Activated CD4-positive, alpha-beta T cell treated with anti-CD3 and anti-CD28 coated beads, Interleukin-2, amount 50 U/mL, for 48 hours (primary cell): ENCODE measurements around the gene KIF2A.

Source experiments
- DNase-seq, 2 experiments: peaks; one replicate each; pipeline ENCODE4 v3.0.0-alpha.2; 2020

KIF2A gene

DNA sequence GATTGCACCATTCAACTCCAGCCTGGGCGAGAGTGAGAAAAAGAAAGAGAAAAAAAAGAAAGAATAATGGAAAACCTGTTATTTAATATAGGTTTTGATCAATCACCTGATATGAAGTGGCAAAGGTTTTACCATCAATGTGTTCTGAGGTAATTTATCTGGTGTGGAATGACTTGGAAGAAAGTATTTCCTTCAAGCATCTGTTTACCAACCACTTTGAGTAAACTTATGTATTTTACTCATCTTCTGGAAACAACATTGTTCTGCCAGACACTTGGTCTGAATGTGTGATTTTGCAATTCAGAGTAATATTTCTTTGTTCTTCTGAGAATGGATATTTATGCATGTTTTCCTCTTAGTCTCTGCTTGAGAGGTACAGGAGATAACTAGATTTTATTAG, 24.3 kb downstream of the KIF2A start:
- DNase-seq: no peak

- no peak for DNase-seq
Observed at GRCh38 chr5:62331921-62332320, 25.9 kb downstream of the KIF2A start.

DNA sequence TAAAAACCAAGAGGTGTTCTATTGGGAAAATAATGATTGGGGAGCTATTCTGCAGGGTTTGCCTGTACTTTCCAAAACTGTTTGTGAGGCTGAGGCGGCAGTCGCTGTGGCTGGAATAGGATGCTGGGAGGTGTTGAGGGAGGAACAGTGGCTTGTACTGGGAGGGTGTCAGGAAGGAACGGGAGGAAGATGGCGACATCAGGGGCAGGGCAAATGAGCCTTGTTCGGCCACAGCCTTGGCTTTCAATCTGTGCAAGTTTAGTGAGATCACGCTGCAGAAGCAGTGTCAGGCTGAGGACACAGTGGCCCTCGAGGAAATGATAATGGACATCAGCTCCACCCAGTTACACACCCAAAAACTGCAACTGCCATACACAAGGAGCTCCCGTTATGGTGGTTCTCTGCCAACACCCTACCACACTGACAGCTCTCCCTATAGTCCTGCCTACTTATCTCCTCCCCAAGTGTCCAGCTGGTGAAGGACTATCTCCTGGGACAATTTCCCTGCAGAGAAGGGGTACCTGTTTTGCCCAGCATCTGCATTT, 27.3 kb downstream of the KIF2A start:
- no peak for DNase-seq

GRCh38 chr5:62334082-62334481, 28.1 kb downstream of the KIF2A start:
- no peak for DNase-seq

DNA sequence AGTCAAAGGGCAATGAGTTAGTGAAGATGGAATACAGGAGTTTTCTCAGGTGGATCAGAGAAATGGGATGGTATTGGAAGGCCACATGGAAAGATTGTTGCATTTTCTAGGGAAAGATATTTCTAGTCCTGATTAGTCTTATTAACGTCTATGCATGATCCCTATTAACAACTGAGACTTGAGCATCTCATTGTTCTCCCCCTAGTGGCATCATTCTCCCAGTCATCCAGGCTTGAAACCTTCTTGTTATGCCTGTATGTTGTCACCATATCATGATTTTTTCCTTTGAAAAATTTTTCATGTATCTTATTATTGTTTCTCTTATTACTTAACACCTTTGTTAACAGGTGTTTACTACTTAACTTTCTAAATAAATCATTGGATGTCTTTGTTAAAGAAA, 34.4 kb downstream of the KIF2A start:
- DNase-seq: no peak

GRCh38 chr5:62340979-62341378, 35.0 kb downstream of the KIF2A start:
- DNase-seq: no peak

DNA sequence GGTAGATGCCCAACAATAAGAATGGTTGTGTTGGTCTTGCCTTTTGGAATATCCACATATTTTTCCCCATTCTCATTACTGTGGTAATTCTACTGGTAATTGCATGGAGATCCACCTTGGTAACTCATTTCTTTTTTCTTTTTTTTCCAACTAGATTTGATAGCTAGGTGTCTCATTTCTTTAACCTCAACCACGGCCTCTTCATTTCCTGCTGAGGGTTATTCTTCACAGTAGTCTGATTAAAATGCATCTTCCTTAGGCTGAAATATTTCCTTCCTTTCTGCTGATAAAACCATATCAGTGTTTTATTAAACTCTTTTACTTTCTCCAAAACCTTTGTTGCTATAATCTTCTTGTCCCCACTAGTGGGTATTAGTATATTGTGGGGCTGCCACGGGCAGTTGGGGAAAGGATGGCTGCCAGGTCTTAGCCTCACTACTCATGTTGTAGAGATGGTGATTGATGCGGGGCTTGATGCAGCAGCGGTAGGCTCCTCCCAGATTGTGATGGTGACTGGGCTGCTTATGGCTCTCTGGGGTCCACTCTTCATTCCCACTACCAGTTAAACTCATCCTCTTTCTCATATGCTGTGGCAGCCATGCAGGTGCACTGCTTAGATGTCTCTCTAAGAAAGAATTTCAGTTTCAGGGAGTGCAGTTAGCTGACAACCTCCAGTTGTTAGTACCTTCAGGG, 35.9 kb downstream of the KIF2A start:
- peak in 1 of 2 experiments; percentile 26 for DNase-seq

DNA sequence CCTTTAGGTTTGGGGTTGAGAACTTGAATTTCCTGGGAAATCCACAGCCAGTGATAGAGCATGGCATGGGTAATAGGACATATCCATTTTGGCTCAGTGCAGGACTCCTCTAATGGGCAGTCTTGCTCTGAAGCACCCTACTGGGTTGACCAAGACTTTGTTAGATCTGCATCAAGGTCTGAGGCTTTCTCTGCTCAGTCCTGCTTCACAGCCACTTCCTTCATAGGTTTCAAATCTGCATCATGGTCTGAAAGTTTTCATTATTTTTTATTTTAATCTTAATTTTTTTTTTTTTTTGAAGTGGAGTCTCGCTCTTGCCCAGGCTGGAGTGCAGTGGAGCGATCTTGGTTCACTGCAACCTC, 36.5 kb downstream of the KIF2A start:
- no peak for DNase-seq

DNA sequence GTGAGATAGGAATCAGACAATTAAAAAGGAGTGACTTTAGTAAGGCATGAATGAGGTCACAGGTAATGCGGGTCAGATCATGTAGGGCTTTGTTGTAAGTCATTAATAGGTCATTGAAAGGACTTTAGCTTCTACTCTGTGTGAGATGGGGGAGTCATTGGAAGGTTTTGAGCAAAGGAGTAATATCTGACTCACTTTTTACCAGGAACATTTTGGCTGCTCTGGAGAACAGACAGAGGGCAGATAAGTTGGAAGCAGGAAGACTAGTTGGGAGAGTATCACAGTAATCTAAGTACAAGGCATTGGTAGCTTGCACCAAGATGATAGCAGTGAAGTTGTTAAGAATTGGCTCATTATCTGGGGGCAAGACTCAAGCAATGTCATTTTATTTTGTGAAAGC, 37.4 kb downstream of the KIF2A start:
- DNase-seq: no peak

DNA sequence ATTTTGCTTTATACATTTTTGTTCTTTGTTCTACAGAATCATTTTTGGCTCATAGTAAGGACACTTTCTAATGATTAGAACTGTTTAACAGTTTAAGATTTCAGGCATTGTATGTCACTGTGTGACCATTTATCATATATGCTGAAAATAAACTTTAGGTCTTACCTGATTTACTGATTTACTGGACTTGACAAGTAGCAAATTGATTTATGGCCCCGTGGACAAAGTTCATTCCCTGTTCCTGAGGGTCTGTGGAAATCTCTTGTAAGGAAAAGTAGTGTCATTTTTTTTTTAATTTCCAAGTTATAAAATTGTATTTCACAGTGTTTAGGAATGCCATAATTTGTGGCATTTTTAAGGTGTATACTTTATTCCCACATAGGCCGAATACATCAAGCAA, 40.7 kb downstream of the KIF2A start:
- no peak for DNase-seq

DNA sequence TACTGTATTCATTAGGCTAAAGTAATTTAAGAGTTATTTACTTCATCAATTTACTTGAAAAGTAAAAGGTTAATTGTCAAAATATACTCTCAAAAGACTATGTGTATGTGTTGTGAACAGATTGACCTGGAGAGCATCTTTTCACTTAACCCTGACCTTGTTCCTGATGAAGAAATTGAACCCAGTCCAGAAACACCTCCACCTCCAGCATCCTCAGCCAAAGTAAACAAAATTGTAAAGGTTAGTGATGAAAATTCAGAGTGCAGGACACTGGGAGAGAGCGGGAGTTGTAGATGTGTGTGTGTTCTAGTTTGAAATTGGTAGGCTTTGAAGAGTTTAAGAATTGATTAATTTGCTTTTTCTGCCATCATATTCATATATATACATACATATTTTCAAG, 41.9 kb downstream of the KIF2A start:
- no peak for DNase-seq

DNA sequence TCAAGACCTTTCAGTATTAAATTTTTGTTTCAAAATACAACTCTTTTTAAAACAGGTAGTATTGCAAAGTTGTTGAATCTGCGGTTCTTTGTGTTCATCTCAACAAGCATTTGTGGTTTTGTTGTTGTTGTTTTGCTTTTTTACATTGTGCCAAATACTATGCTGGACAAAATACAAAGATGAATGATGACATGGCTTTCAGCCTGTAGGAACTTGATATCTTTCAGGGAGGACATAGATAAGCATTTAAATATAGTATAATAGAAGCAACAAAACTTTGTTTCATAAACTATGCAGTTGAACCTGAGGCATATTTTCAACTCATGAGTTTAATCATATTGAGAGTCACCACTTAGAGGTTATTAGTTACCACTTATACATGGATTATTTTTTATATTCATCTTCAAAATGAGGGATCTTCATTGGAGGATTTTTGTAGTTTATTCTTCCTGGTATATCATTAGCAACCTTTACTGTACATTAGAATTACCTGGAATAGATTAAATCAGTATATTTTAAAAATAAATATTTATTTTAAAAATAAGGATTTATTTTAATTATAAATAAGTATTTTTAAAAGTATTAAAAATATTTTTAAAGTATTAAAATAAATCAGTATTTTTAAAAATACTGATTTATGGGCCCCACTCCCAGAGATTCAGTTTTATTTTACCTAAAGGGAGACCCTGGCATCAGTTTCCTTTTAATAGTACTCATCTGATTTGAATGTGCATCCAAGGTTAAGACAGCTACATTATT, 42.9 kb downstream of the KIF2A start:
- no peak for DNase-seq

- no peak for DNase-seq
Observed at GRCh38 chr5:62354028-62354874, 48.2 kb downstream of the KIF2A start.

- DNase-seq: no peak
Observed at GRCh38 chr5:62362701-62363100, 56.7 kb downstream of the KIF2A start.

DNA sequence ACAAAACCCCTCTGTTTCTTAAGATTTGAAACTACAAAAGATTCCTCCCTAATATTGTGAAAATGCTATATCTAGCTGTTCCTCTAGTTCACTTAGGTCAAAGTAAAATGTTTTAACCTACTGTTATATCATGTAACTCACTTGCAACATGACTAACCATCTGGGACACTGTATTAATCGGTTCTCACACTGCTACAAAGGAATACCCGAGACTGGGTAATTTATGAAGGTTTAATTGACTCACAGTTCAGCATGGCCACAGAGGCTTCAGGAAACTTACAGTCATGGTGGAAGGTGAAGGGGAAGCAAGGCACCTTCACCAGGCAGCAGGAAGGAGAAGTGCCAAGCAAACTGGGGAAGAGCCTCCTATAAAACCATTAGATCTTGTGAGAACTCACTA, 63.0 kb downstream of the KIF2A start:
- no peak for DNase-seq

DNA sequence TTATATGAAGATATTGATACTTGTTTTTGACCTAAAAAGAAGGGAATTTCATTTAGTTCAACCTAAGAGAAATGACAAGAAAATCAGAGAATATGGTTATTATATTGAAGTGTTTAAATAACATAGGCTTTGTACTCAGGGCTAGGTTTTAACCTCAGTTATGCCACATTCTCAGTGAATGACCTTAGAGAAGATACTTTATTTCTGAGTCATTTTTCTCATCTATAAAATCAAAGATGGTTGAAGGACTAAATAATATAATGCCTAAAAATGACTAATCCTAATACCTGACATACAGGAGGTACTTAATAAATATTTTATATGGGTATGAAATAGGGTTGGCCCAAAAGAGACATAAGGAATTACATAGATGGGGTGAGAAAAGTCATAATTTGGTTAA, 65.4 kb downstream of the KIF2A start:
- DNase-seq: no peak

DNA sequence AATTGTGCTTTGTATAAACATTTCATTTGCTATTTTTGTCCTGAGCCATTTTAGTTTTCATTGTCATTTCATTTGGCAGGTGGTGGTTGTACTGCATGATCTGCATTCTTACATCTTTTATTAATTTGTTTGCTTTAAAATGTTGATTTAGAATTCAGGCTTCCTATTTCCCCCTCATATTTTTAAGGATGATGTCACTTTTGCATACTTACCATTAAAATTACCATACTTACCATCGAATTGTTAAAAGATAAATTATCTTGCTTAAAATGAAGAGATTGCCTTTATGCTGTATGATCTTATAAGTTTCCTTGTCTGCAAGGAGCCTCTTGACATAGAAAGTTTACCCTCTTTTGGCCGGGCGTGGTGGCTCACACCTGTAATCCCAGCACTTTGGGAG, 66.6 kb downstream of the KIF2A start:
- no peak for DNase-seq

- no peak for DNase-seq
Observed at GRCh38 chr5:62373382-62373781, 67.4 kb downstream of the KIF2A start.

DNA sequence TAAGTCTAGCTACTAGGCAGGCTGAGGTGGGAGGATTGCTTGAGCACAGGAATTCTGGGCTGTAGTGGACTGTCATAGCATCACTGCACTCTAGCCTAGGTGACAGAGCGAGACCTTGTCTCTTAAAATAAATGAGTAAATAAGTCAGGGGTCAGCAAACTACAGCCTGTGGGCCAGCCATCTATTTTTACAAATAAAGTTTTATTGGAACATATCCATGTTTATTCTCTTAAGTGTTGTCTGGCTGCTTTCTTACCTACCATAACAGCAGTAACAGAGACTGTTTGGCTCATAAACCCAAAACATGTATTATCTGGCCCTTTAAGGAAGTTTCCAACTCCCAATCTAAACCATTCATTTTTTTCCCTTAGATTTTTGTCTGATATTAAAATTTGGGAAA, 68.1 kb downstream of the KIF2A start:
- no peak for DNase-seq

DNA sequence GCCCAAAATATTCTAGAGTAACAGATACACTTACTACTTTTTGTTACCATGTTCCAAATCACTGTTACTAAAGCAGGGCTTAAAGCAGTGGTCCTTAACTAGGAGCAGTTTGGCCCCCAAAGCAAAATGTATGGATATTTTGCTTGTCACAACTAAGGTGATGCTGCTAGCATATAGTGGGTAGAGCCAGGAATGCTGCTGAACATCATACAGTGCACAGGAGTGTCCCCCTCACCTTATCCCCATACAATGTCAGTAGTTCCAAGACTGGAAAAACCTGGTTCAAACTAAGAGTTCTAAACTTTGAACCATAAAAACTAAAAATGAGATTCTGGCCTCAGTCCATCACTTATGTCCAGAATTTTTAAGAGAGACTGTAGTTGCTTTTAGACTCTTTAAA, 69.6 kb downstream of the KIF2A start:
- DNase-seq: no peak

GRCh38 chr5:62376064-62376463, 70.1 kb downstream of the KIF2A start:
- no peak for DNase-seq

- no peak for DNase-seq
Observed at GRCh38 chr5:62385131-62385530, 79.1 kb downstream of the KIF2A start.

DNA sequence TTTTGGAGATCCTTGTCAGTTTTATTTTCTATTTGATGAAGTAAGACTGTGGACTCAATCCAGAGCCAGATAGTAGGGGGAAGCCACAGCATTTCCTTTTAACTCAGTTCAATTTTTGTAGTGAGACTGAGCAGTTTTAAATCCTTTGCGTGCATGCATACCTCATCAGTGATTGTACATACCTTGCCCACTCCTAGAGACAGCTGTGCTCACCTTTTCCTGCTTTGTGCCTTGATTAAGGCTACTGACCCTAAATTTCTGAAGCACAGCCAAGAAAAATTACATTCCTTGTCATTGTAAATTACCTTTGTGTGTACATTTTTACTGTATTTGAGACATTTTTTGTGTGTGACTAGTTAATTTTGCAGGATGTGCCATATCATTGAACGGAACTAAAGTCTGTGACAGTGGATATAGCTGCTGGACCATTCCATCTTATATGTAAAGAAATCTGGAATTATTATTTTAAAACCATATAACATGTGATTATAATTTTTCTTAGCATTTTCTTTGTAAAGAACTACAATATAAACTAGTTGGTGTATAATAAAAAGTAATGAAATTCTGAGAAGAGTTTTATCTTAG, 79.9 kb downstream of the KIF2A start:
- DNase-seq: no peak
